ENCODE results near the gene SLC4A4. TPM values are rescaled to one million over a fixed set of nuclear protein-coding genes. Genes with fewer than 3 reads are reported as not detected.

SLC4A4 gene
- total and polyA plus RNA-seq, 4 donors, result 3.0 to 36.7 (median 8.2) TPM

DNA sequence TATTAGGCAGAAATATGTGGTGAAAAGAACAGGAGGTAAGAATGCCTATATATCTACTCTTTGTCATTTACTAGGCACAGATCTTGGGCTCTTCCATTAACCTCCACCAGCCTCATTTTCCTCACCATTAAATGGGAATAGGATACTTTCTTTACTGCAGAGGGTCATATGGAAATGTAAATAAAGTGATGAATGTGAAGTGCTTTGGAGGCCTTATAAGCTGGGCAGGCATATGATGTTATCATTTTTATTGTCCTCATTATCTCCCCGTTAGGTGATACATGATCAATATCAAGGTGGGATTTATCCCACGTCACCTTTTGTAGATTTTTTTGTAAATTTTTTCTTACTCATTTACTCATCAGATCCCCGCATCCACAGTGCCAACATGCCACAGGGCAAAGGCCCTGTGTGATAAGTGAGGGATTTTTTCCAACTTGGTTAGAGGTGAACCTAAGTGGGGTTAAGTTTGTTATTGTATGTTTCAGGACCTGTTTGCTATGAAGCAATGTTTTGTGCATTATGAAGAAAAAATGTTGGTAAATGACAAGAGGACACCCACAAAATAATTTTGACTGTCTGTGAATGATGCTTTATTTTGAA is 107.8 kb downstream of the SLC4A4 start:
- H3K4me1 ChIP-seq (ENCODE audit: control insufficient read depth in 4 of 4, insufficient read depth in 4 of 4, low read length in 3 of 4), result peaks cover 4 to 33% (median 22%) of the 10 kb centered on the region in 4 donors
- TF ChIP-seq EGR1 (IDR thresholded peaks at IDR 0.05; ENCODE audit: low read depth in 2 of 2) (no peak), ATF3 (IDR thresholded peaks at IDR 0.05) (peak; percentile 23), TAF1 (conservative IDR thresholded peaks at IDR 0.05) (no peak), YY1 (IDR thresholded peaks at IDR 0.05) (peak; percentile 38), RXRA (IDR thresholded peaks at IDR 0.05) (peak; percentile 95 to 96), ZBTB33 (IDR thresholded peaks at IDR 0.05) (peak; percentile 46), JUND (IDR thresholded peaks at IDR 0.05) (peak in 1 of 2 donors; percentile 73), FOXA1 (IDR thresholded peaks at IDR 0.05) (peak; percentile 59), HNF4A (conservative IDR thresholded peaks at IDR 0.05) (peak; percentile 82 to 89), HNF4G (IDR thresholded peaks at IDR 0.05) (peak; percentile 11), FOXA2 (IDR thresholded peaks at IDR 0.05) (peak; percentile 31), GABPA (IDR thresholded peaks at IDR 0.05 in 1 of 2, conservative IDR thresholded peaks at IDR 0.05 in 1 of 2) (peak in 1 of 2 donors; percentile 16), SP1 (IDR thresholded peaks at IDR 0.05) (peak; percentile 79), RAD21 (IDR thresholded peaks at IDR 0.05) (peak; percentile 29 to 54), CTCF (IDR thresholded peaks at IDR 0.05; ENCODE audit: low read depth, low read length, missing input control) (no peak), NR2F2 (IDR thresholded peaks at IDR 0.05) (peak; percentile 13)
- TF ChIP-seq, protein P1, sequence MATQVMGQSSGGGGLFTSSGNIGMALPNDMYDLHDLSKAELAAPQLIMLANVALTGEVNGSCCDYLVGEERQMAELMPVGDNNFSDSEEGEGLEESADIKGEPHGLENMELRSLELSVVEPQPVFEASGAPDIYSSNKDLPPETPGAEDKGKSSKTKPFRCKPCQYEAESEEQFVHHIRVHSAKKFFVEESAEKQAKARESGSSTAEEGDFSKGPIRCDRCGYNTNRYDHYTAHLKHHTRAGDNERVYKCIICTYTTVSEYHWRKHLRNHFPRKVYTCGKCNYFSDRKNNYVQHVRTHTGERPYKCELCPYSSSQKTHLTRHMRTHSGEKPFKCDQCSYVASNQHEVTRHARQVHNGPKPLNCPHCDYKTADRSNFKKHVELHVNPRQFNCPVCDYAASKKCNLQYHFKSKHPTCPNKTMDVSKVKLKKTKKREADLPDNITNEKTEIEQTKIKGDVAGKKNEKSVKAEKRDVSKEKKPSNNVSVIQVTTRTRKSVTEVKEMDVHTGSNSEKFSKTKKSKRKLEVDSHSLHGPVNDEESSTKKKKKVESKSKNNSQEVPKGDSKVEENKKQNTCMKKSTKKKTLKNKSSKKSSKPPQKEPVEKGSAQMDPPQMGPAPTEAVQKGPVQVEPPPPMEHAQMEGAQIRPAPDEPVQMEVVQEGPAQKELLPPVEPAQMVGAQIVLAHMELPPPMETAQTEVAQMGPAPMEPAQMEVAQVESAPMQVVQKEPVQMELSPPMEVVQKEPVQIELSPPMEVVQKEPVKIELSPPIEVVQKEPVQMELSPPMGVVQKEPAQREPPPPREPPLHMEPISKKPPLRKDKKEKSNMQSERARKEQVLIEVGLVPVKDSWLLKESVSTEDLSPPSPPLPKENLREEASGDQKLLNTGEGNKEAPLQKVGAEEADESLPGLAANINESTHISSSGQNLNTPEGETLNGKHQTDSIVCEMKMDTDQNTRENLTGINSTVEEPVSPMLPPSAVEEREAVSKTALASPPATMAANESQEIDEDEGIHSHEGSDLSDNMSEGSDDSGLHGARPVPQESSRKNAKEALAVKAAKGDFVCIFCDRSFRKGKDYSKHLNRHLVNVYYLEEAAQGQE (IDR thresholded peaks at IDR 0.05), result peak; percentile 69
- TF ChIP-seq, protein P2, sequence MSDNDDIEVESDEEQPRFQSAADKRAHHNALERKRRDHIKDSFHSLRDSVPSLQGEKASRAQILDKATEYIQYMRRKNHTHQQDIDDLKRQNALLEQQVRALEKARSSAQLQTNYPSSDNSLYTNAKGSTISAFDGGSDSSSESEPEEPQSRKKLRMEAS (IDR thresholded peaks at IDR 0.05), result peak; percentile 86
- H3K9ac ChIP-seq (ENCODE audit: low read depth in 1 of 2, low read length in 2 of 2), result no peak overlapping the region
- no peaks in the 10 kb centered on the region for H3K36me3 ChIP-seq (ENCODE audit: control insufficient read depth in 4 of 4, insufficient read depth in 3 of 4, low read depth in 1 of 4, low read length in 3 of 4)
- DNase-seq (ENCODE audit: low spot score), result no peak
- no peaks in the 10 kb centered on the region for H3K9me3 ChIP-seq (ENCODE audit: control insufficient read depth in 4 of 4, low read length in 3 of 4)
- no peak overlapping the region for H3K4me3 ChIP-seq (ENCODE audit: low read depth in 1 of 3, low read length in 3 of 3)
- H3K27me3 ChIP-seq (ENCODE audit: control insufficient read depth in 4 of 4, insufficient read depth in 4 of 4, low read length in 3 of 4), result no peaks in the 10 kb centered on the region
- 41% methylated on average over 3 of the region's 3 CpGs for WGBS
- H3K27ac ChIP-seq (ENCODE audit: low read depth in 1 of 2, low read length in 2 of 2), result peak overlapping the region; percentile 56 to 81

Data from liver (tissue), 9 donors.